Pancreas (tissue), 10 donors: ENCODE data around the gene HSD17B14. TPM values are rescaled to one million over a fixed set of nuclear protein-coding genes. Genes with fewer than 3 reads are reported as not detected.

Source experiments
- ATAC-seq, 4 donors: fragments of 200-7000 bp; cut with Tn5 transposase; one replicate each; pipeline versions ENCODE4 v1.8.0 to v1.9.1; 2020; ENCODE audit warnings: mild to moderate bottlenecking in 4 of 4, moderate library complexity in 4 of 4
- DNase-seq, 6 donors: peaks; one replicate each; pipeline ENCODE4 v3.0.0-alpha.2; 2020
- FAIRE-seq: peaks from 2 replicates; lab custom pipeline; 2012; peaks lifted over from hg19 to GRCh38; lab: Jason Lieb, UNC
- H3K27ac ChIP-seq, 4 donors: fragments of 200-600 bp; sonication (generic); 1 replicate in 3 of 4; 2 replicates in 1 of 4; pipeline versions ENCODE4 v1.5.0 to v1.8.0; 2020
- H3K27me3 ChIP-seq, 4 donors: fragments of 200-600 bp; one replicate each; pipeline ENCODE4 v1.8.0; 2021
- H3K36me3 ChIP-seq, 3 donors: fragments of 200-600 bp; sonication (generic) in 1 of 3; one replicate each; pipeline versions ENCODE4 v1.5.0 to v1.8.0; 2020 to 2021
- H3K4me1 ChIP-seq, 3 donors: fragments of 200-600 bp; one replicate each; pipeline ENCODE4 v1.8.0; 2021
- H3K4me3 ChIP-seq, 4 donors: fragments of 200-600 bp; sonication (generic) in 2 of 4; one replicate each; pipeline versions ENCODE4 v1.5.0 to v1.8.0; 2020 to 2021
- H3K9me3 ChIP-seq, 4 donors: fragments of 200-600 bp; one replicate each; pipeline ENCODE4 v1.8.0; 2021
- CTCF ChIP-seq, 4 donors: fragments of 200-600 bp; sonication (generic) in 3 of 4; IDR thresholded peaks; one replicate each; pipeline versions ENCODE4 v1.5.0 to v1.8.0; 2021; ENCODE audit warnings: antibody characterized with exemption in 4 of 4
- WGBS, 2 donors: extraction: QIAGEN DNeasy Blood & Tissue Kit; methylation state at CpG; one replicate each; pipeline ENCODE4 v1.1.7; 2013; 5-methylcytosine and 5-hydroxymethylcytosine counted together
- intact Hi-C, 3 donors: fragments of 100-400 bp; cut with DNase I; formaldehyde crosslinking; loops; one replicate each; pipeline versions ENCODE4 v1.11.1 to v1.14.2; 2022
- polyA plus RNA-seq, 2 donors: library from polyadenylated mRNA; stranded (reverse); fragments of 200-250 nt; gene quantifications; one replicate each; pipeline ENCODE4 v1.2.3, GENCODE V29; 2013
- total RNA-seq, 6 donors: library from RNA; stranded (reverse); fragmentation: NEBNext Ultra II Directional in 4 of 6; extraction: Animal tissue kit (Norgen Biotek cat#: 25700) in 4 of 6; gene quantifications; one replicate each; pipeline versions ENCODE4 v1.2.1 to v1.2.4, GENCODE V29; 2021 to 2023
- donor health status: healthy with polysubstance abuse.
- donor health status: DM: no; HTN: no; CAD: no; lungs with moderate emphysema.
- donor health status: DM: no; HTN: no; CAD: no.
- donor health status: control.
- donor health status: control.
- donor health status: Bipolar disorder and iron deficiency.
- donor health status: DM: yes; HTN: yes; CAD: no.
- donor health status: DM: no; HTN: no; CAD: no.
- donor health status: DM: no; HTN: no; CAD: no.
- donor health status: DM: yes; HTN: yes; CAD: no.

The HSD17B14 gene
- total and polyA plus RNA-seq, 8 donors, result 0.69 to 25.4 (median 2.8) TPM

GRCh38 chr19:48845384-48845783 lies 9.1 kb upstream of the HSD17B14 start:
- DNase-seq, result no peak
- no peak for FAIRE-seq
- Histone ChIP-seq H3K9me3 (no peaks in the 10 kb centered on the region), H3K4me3 (no peak overlapping the region), H3K4me1 (no peaks in the 10 kb centered on the region), H3K27ac (no peak overlapping the region), H3K36me3 (no peaks in the 10 kb centered on the region), H3K27me3 (no peaks in the 10 kb centered on the region)
- ATAC-seq, result no peak
- intact Hi-C loops, result loop anchor here in 2 of 3 donors (10.0 kb wide), 2 partner anchors 51 to 201 kb away; partner anchors contain the start of gene CA11 (in 1 of the 2)
- WGBS, 2 donors, result 90 to 97% methylated on average over 15 of the region's 15 CpGs
- no peak for TF ChIP-seq CTCF (IDR thresholded peaks at IDR 0.05)

DNA sequence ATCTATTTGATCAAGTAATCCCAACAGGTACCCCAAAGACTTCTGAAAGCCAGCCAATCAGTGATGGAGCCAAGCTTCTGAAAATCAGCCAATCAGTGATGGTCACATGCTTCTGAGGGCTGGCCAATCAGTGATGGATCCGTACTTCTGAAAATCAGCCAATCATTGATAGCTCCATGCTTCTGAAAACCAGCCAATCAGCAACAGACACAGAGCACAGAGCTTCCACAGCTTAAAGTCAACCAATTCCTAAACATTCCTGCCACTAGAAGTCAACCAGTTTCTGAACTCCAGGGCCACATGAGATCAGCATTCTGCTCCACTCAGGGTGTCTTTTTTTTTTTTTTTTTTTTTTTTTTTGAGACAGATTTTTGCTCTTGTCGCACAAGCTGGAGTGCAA lies 8.2 kb upstream of the HSD17B14 start:
- ATAC-seq (peak in 1 of 4 donors; percentile 8), FAIRE-seq (no peak), DNase-seq (no peak)
- Histone ChIP-seq H3K4me1 (no peaks in the 10 kb centered on the region), H3K36me3 (no peaks in the 10 kb centered on the region), H3K9me3 (no peaks in the 10 kb centered on the region), H3K4me3 (no peak overlapping the region), H3K27me3 (no peaks in the 10 kb centered on the region), H3K27ac (no peak overlapping the region)
- 67 to 83% methylated on average over 2 of the region's 2 CpGs for WGBS, 2 donors
- intact Hi-C loops, result loop anchor here in 2 of 3 donors (10.0 kb wide), 2 partner anchors 50 to 200 kb away; partner anchors contain the start of gene CA11 (in 1 of the 2)
- TF ChIP-seq CTCF (IDR thresholded peaks at IDR 0.05), result no peak

DNA sequence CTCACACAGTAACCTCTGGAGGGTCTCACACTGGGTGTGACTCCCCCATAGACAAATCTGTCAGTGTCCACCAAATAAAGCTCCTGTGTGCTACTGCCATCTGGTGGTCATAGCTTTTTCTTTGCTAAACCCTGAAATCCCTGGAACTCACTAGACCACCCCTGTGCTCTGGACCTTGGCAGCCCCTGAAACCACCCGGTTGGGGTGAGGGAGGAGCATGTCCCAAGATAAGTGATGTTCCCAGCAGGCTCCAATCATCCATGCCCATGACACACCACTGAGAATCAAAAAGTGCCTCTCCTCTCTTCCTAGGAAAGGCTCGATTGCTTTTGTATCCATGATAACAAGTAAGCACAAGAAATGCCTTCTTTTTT lies 6.5 kb upstream of the HSD17B14 start:
- no peaks in the 10 kb centered on the region for H3K4me1 ChIP-seq
- peak in 2 of 6 donors; percentile 17 to 53 for DNase-seq
- no peaks in the 10 kb centered on the region for H3K27me3 ChIP-seq
- no peaks in the 10 kb centered on the region for H3K9me3 ChIP-seq
- intact Hi-C loops, result loop anchor here in 2 of 3 donors (10.0 kb wide), 2 partner anchors 48 to 198 kb away; partner anchors contain the start of gene CA11 (in 1 of the 2)
- H3K36me3 ChIP-seq, result no peaks in the 10 kb centered on the region
- peak; percentile 59 to 81 (median 74) for ATAC-seq
- no peak overlapping the region for H3K4me3 ChIP-seq
- TF ChIP-seq CTCF (IDR thresholded peaks at IDR 0.05), result peak; percentile 43 to 76 (median 69)
- H3K27ac ChIP-seq, result no peak overlapping the region
- no peak for FAIRE-seq
- 44 to 48% methylated on average over 2 of the region's 2 CpGs for WGBS, 2 donors

GRCh38 chr19:48841571-48841970 lies 5.3 kb upstream of the HSD17B14 start:
- whole genome bisulfite sequencing, 2 donors, result 84 to 92% methylated on average over 6 of the region's 6 CpGs
- FAIRE-seq, result no peak
- intact Hi-C loops, result loop anchor here in 2 of 3 donors (10.0 kb wide), 2 partner anchors 47 to 197 kb away; partner anchors contain the start of gene CA11 (in 1 of the 2)

More at GRCh38 chr19:48841571-48841970, 5.3 kb upstream of the HSD17B14 start:
- no peak for DNase-seq
- no peaks in the 10 kb centered on the region for H3K27me3 ChIP-seq
- no peak for ATAC-seq
- no peaks in the 10 kb centered on the region for H3K9me3 ChIP-seq
- no peaks in the 10 kb centered on the region for H3K36me3 ChIP-seq
- no peak for TF ChIP-seq CTCF (IDR thresholded peaks at IDR 0.05)
- no peak overlapping the region for H3K4me3 ChIP-seq
- no peak overlapping the region for H3K27ac ChIP-seq
- H3K4me1 ChIP-seq, result no peaks in the 10 kb centered on the region
